ENCODE results near the gene LRRC53.

The LRRC53 gene

GRCh38 chr1:74512170-74512915 is at the start of gene LRRC53:
Gene LRRC53 (minus strand): TSS chr1:74512611. CDS start chr1:74483349, 29,262 bp downstream.
- in situ Hi-C loops (cut with HindIII; ENCODE audit: low pct_unique_long_range_greater_than_20kb, low sequenced_read_pairs), result no loop called here
- TF ChIP-seq JUND (IDR thresholded peaks at IDR 0.05; ENCODE audit: low read depth), result no peak
- DNase-seq (ENCODE audit: low read depth in 1 of 2, low spot score in 1 of 2), result peak in 1 of 2 experiments; percentile 9

- DNase-seq (ENCODE audit: low read depth in 1 of 2, low spot score in 1 of 2), result no peak
- in situ Hi-C loops (cut with HindIII; ENCODE audit: low pct_unique_long_range_greater_than_20kb, low sequenced_read_pairs), result no loop called here
- no peak for TF ChIP-seq JUND (IDR thresholded peaks at IDR 0.05; ENCODE audit: low read depth)
These were observed 37.5 kb upstream of the LRRC53 start for GRCh38 chr1:74549932-74550331.

GRCh38 chr1:74548961-74549750 is 36.7 kb upstream of the LRRC53 start:
- in situ Hi-C loops (cut with HindIII; ENCODE audit: low pct_unique_long_range_greater_than_20kb, low sequenced_read_pairs), result no loop called here
- no peak for TF ChIP-seq JUND (IDR thresholded peaks at IDR 0.05; ENCODE audit: low read depth)
- DNase-seq (ENCODE audit: low read depth in 1 of 2, low spot score in 1 of 2), result no peak

GRCh38 chr1:74545821-74546220 is 33.4 kb upstream of the LRRC53 start:
- no peak for TF ChIP-seq JUND (IDR thresholded peaks at IDR 0.05; ENCODE audit: low read depth)
- no peak for DNase-seq (ENCODE audit: low read depth in 1 of 2, low spot score in 1 of 2)
- in situ Hi-C loops (cut with HindIII; ENCODE audit: low pct_unique_long_range_greater_than_20kb, low sequenced_read_pairs), result no loop called here

GRCh38 chr1:74534241-74534640 is 21.8 kb upstream of the LRRC53 start:
- TF ChIP-seq JUND (IDR thresholded peaks at IDR 0.05; ENCODE audit: low read depth), result no peak
- DNase-seq (ENCODE audit: low read depth in 1 of 2, low spot score in 1 of 2), result no peak
- in situ Hi-C loops (cut with HindIII; ENCODE audit: low pct_unique_long_range_greater_than_20kb, low sequenced_read_pairs), result no loop called here

- no peak for TF ChIP-seq JUND (IDR thresholded peaks at IDR 0.05; ENCODE audit: low read depth)
- in situ Hi-C loops (cut with HindIII; ENCODE audit: low pct_unique_long_range_greater_than_20kb, low sequenced_read_pairs), result no loop called here
- DNase-seq (ENCODE audit: low read depth in 1 of 2, low spot score in 1 of 2), result no peak
These were observed 19.4 kb upstream of the LRRC53 start for GRCh38 chr1:74531796-74532195.

GRCh38 chr1:74530892-74531291 is 18.5 kb upstream of the LRRC53 start:
- TF ChIP-seq JUND (IDR thresholded peaks at IDR 0.05; ENCODE audit: low read depth), result no peak
- in situ Hi-C loops (cut with HindIII; ENCODE audit: low pct_unique_long_range_greater_than_20kb, low sequenced_read_pairs), result no loop called here
- DNase-seq (ENCODE audit: low read depth in 1 of 2, low spot score in 1 of 2), result no peak

GRCh38 chr1:74528123-74528522 is 15.7 kb upstream of the LRRC53 start:
- TF ChIP-seq JUND (IDR thresholded peaks at IDR 0.05; ENCODE audit: low read depth), result no peak
- DNase-seq (ENCODE audit: low read depth in 1 of 2, low spot score in 1 of 2), result no peak
- in situ Hi-C loops (cut with HindIII; ENCODE audit: low pct_unique_long_range_greater_than_20kb, low sequenced_read_pairs), result no loop called here

- in situ Hi-C loops (cut with HindIII; ENCODE audit: low pct_unique_long_range_greater_than_20kb, low sequenced_read_pairs), result no loop called here
- no peak for TF ChIP-seq JUND (IDR thresholded peaks at IDR 0.05; ENCODE audit: low read depth)
- DNase-seq (ENCODE audit: low read depth in 1 of 2, low spot score in 1 of 2), result peak in 1 of 2 experiments; percentile 38
These were observed 14.3 kb upstream of the LRRC53 start for GRCh38 chr1:74526708-74527107.

GRCh38 chr1:74523873-74524480 is 11.6 kb upstream of the LRRC53 start:
- no peak for TF ChIP-seq JUND (IDR thresholded peaks at IDR 0.05; ENCODE audit: low read depth)
- in situ Hi-C loops (cut with HindIII; ENCODE audit: low pct_unique_long_range_greater_than_20kb, low sequenced_read_pairs), result no loop called here
- DNase-seq (ENCODE audit: low read depth in 1 of 2, low spot score in 1 of 2), result no peak

GRCh38 chr1:74522148-74522547 is 9.7 kb upstream of the LRRC53 start:
- no peak for TF ChIP-seq JUND (IDR thresholded peaks at IDR 0.05; ENCODE audit: low read depth)
- peak in 1 of 2 experiments; percentile 40 for DNase-seq (ENCODE audit: low read depth in 1 of 2, low spot score in 1 of 2)
- in situ Hi-C loops (cut with HindIII; ENCODE audit: low pct_unique_long_range_greater_than_20kb, low sequenced_read_pairs), result no loop called here

GRCh38 chr1:74517599-74518051 is 5.2 kb upstream of the LRRC53 start:
- no peak for DNase-seq (ENCODE audit: low read depth in 1 of 2, low spot score in 1 of 2)
- in situ Hi-C loops (cut with HindIII; ENCODE audit: low pct_unique_long_range_greater_than_20kb, low sequenced_read_pairs), result no loop called here
- no peak for TF ChIP-seq JUND (IDR thresholded peaks at IDR 0.05; ENCODE audit: low read depth)
